HAP-1 (cell line): ENCODE results near the gene GAL3ST2.
A peak's percentile ranks its signal among the peaks of the same experiment; 100 is the strongest.
"Not testable (repeated sequence)": the region's sequence is repeated elsewhere in the genome, so short reads cannot be mapped to it uniquely, and the experiment has no call there.

ENCODE experiments used
- DNase-seq, 2 experiments: peaks; one replicate each; pipeline ENCODE4 v3.0.0-alpha.2; 2016 to 2020; ENCODE audit warnings: low spot score in 2 of 2
- H3K27me3 ChIP-seq: fragments of 250-450 bp; sonication (Bioruptor Pico); 2 replicates; pipeline ENCODE4 v1.5.1; 2020; ENCODE audit warnings: low read depth, mild to moderate bottlenecking, moderate library complexity
- H3K36me3 ChIP-seq: fragments of 250-450 bp; sonication (Bioruptor Pico); replicated peaks from 2 replicates; pipeline ENCODE4 v1.5.1; 2020; ENCODE audit warnings: mild to moderate bottlenecking
- H3K4me1 ChIP-seq: fragments of 250-450 bp; sonication (Bioruptor Pico); 2 replicates; pipeline ENCODE4 v1.5.1; 2020; ENCODE audit warnings: mild to moderate bottlenecking
- H3K4me3 ChIP-seq: fragments of 250-450 bp; sonication (Bioruptor Pico); 2 replicates; pipeline ENCODE4 v1.5.1; 2020; ENCODE audit warnings: mild to moderate bottlenecking, moderate library complexity
- H3K9me3 ChIP-seq: fragments of 250-450 bp; sonication (Bioruptor Pico); 2 replicates; pipeline ENCODE4 v1.5.1; 2020; ENCODE audit warnings: mild to moderate bottlenecking, moderate library complexity
- in situ Hi-C: fragments of 300-500 bp; cut with MboI; formaldehyde crosslinking; loops from 3 replicates; pipeline ENCODE4 v1.14.3; 2020; ENCODE audit warnings: low sequenced_read_pairs, inconsistent platforms, mixed read lengths

The GAL3ST2 gene

GRCh38 chr2:241776336-241777169, at the start of gene GAL3ST2:
TSS of gene GAL3ST2 (plus strand) at chr2:241776822. CDS start at chr2:241776956, 134 bp downstream.
- Histone ChIP-seq H3K36me3 (no peaks in the 10 kb centered on the region), H3K4me3 (no peak within 1 kb of the TSS), H3K9me3 (no peaks in the 10 kb centered on the region), H3K4me1 (no peaks in the 10 kb centered on the region; the same call in none of the 2 replicates), H3K27me3 (no peaks in the 10 kb centered on the region; the same call in 1 of the 2 replicates)
- in situ Hi-C loops = no loop called here
- no peak for DNase-seq

- Histone ChIP-seq H3K36me3 (peaks cover 7% of the 10 kb centered on the region), H3K4me3 (no peak overlapping the region), H3K9me3 (no peaks in the 10 kb centered on the region), H3K27me3 (no peaks in the 10 kb centered on the region), H3K4me1 (no peaks in the 10 kb centered on the region)
- DNase-seq = no peak
- in situ Hi-C loops = no loop called here
Observed at GRCh38 chr2:241728000-241728399, 48.6 kb upstream of the GAL3ST2 start.

GRCh38 chr2:241728627-241729026, 48.0 kb upstream of the GAL3ST2 start:
- DNase-seq = no peak
- Histone ChIP-seq H3K4me3 (no peak overlapping the region), H3K36me3 (peaks cover 5% of the 10 kb centered on the region), H3K9me3 (no peaks in the 10 kb centered on the region), H3K27me3 (no peaks in the 10 kb centered on the region), H3K4me1 (no peaks in the 10 kb centered on the region)
- in situ Hi-C loops = no loop called here

GRCh38 chr2:241729868-241730267, 46.8 kb upstream of the GAL3ST2 start:
- in situ Hi-C loops = no loop called here
- no peak overlapping the region for H3K4me3 ChIP-seq
- no peaks in the 10 kb centered on the region for H3K27me3 ChIP-seq
- H3K9me3 ChIP-seq = no peaks in the 10 kb centered on the region
- 0 out of 2 replicates have a peak, but pooled peaks cover 2% of the 10 kb centered on the region for H3K4me1 ChIP-seq
- peaks cover 3% of the 10 kb centered on the region for H3K36me3 ChIP-seq
- no peak for DNase-seq

GRCh38 chr2:241730671-241731293, 45.8 kb upstream of the GAL3ST2 start:
- H3K4me3 ChIP-seq = no peak overlapping the region

GRCh38 chr2:241732513-241733186, 44.0 kb upstream of the GAL3ST2 start:
- in situ Hi-C loops, H3K4me1 ChIP-seq, H3K36me3 ChIP-seq, H3K4me3 ChIP-seq, H3K9me3 ChIP-seq, H3K27me3 ChIP-seq: not testable (repeated sequence)
- peak; percentile 15 to 84 for DNase-seq

More at GRCh38 chr2:241730671-241731293, 45.8 kb upstream of the GAL3ST2 start:
- H3K36me3 ChIP-seq = peaks cover 5% of the 10 kb centered on the region
- in situ Hi-C loops = no loop called here
- 0 out of 2 replicates have a peak, but pooled peaks cover 4% of the 10 kb centered on the region for H3K4me1 ChIP-seq
- no peak for DNase-seq
- no peaks in the 10 kb centered on the region for H3K9me3 ChIP-seq
- no peaks in the 10 kb centered on the region for H3K27me3 ChIP-seq

- H3K36me3 ChIP-seq = peaks cover 7% of the 10 kb centered on the region
- H3K4me1 ChIP-seq = 0 out of 2 replicates have a peak, but pooled peaks cover 4% of the 10 kb centered on the region
- no peaks in the 10 kb centered on the region for H3K27me3 ChIP-seq
- in situ Hi-C loops = no loop called here
- no peak for DNase-seq
- H3K9me3 ChIP-seq = no peaks in the 10 kb centered on the region
- H3K4me3 ChIP-seq = peak overlapping the region; percentile 36
Observed at GRCh38 chr2:241733391-241734207, 43.0 kb upstream of the GAL3ST2 start.

GRCh38 chr2:241734208-241734466, 42.5 kb upstream of the GAL3ST2 start:
- in situ Hi-C loops = no loop called here
- peaks cover 10% of the 10 kb centered on the region for H3K36me3 ChIP-seq
- DNase-seq = no peak

GRCh38 chr2:241734467-241735208, 42.0 kb upstream of the GAL3ST2 start, which contains the start of gene D2HGDH:
TSS of gene D2HGDH (plus strand) at chr2:241734630. CDS start at chr2:241735225, 595 bp downstream.
- H3K4me3 ChIP-seq = peak within 1 kb of the TSS; percentile 77
- H3K27me3 ChIP-seq = no peaks in the 10 kb centered on the region
- no peaks in the 10 kb centered on the region for H3K9me3 ChIP-seq
- peaks cover 10% of the 10 kb centered on the region for H3K36me3 ChIP-seq
- in situ Hi-C loops = no loop called here
- DNase-seq = peak; percentile 73 to 96
- 0 out of 2 replicates have a peak, but pooled peaks cover 4% of the 10 kb centered on the region for H3K4me1 ChIP-seq

More at GRCh38 chr2:241734208-241734466, 42.5 kb upstream of the GAL3ST2 start:
- peak overlapping the region; percentile 36 for H3K4me3 ChIP-seq
- H3K9me3 ChIP-seq = no peaks in the 10 kb centered on the region
- H3K4me1 ChIP-seq = 0 out of 2 replicates have a peak, but pooled peaks cover 4% of the 10 kb centered on the region
- no peaks in the 10 kb centered on the region for H3K27me3 ChIP-seq

GRCh38 chr2:241736111-241736510, 40.5 kb upstream of the GAL3ST2 start:
- in situ Hi-C loops = no loop called here
- H3K4me1 ChIP-seq = 0 out of 2 replicates have a peak, but pooled peaks cover 4% of the 10 kb centered on the region
- H3K36me3 ChIP-seq = peaks cover 10% of the 10 kb centered on the region
- H3K4me3 ChIP-seq = peak overlapping the region; percentile 77
- H3K27me3 ChIP-seq = no peaks in the 10 kb centered on the region
- H3K9me3 ChIP-seq = no peaks in the 10 kb centered on the region
- DNase-seq = no peak

- no peaks in the 10 kb centered on the region for H3K9me3 ChIP-seq
- DNase-seq = no peak
- in situ Hi-C loops = no loop called here
- H3K27me3 ChIP-seq = no peaks in the 10 kb centered on the region
- 0 out of 2 replicates have a peak, but pooled peaks cover 4% of the 10 kb centered on the region for H3K4me1 ChIP-seq
- H3K4me3 ChIP-seq = no peak overlapping the region
- peaks cover 10% of the 10 kb centered on the region for H3K36me3 ChIP-seq
Observed at GRCh38 chr2:241738040-241738686, 38.5 kb upstream of the GAL3ST2 start.

GRCh38 chr2:241739177-241739576, 37.4 kb upstream of the GAL3ST2 start:
- in situ Hi-C loops = no loop called here
- no peak for DNase-seq

More at GRCh38 chr2:241739177-241739576, 37.4 kb upstream of the GAL3ST2 start:
- H3K9me3 ChIP-seq = no peaks in the 10 kb centered on the region
- H3K36me3 ChIP-seq = peaks cover 18% of the 10 kb centered on the region
- no peaks in the 10 kb centered on the region for H3K27me3 ChIP-seq
- H3K4me3 ChIP-seq = no peak overlapping the region
- 0 out of 2 replicates have a peak, but pooled peaks cover 2% of the 10 kb centered on the region for H3K4me1 ChIP-seq
